Measurements from ENCODE around the gene HCFC2. TPM values are rescaled to one million over a fixed set of nuclear protein-coding genes. Genes with fewer than 3 reads are reported as not detected.

HCFC2 gene
- total RNA-seq, 2 experiments from 2014 or later = 11.2 to 15.1 TPM

- Histone ChIP-seq H3K4me3 (ENCODE audit: low read length) (no peak overlapping the region), H3K9me3 (ENCODE audit: control insufficient read depth in 1 of 2, insufficient read depth in 1 of 2, low read length in 2 of 2) (no peaks in the 10 kb centered on the region), H3K36me3 (ENCODE audit: insufficient read depth, low read length) (peaks cover 55% of the 10 kb centered on the region), H3K4me1 (ENCODE audit: insufficient read depth, low read length) (peaks cover 13% of the 10 kb centered on the region), H3K27ac (ENCODE audit: low read depth in 1 of 2, low read length in 2 of 2) (no peak overlapping the region), H3K27me3 (ENCODE audit: control insufficient read depth in 1 of 2, insufficient read depth in 2 of 2, low read length in 2 of 2) (no peaks in the 10 kb centered on the region)
- TF ChIP-seq, protein P1, sequence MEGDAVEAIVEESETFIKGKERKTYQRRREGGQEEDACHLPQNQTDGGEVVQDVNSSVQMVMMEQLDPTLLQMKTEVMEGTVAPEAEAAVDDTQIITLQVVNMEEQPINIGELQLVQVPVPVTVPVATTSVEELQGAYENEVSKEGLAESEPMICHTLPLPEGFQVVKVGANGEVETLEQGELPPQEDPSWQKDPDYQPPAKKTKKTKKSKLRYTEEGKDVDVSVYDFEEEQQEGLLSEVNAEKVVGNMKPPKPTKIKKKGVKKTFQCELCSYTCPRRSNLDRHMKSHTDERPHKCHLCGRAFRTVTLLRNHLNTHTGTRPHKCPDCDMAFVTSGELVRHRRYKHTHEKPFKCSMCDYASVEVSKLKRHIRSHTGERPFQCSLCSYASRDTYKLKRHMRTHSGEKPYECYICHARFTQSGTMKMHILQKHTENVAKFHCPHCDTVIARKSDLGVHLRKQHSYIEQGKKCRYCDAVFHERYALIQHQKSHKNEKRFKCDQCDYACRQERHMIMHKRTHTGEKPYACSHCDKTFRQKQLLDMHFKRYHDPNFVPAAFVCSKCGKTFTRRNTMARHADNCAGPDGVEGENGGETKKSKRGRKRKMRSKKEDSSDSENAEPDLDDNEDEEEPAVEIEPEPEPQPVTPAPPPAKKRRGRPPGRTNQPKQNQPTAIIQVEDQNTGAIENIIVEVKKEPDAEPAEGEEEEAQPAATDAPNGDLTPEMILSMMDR (IDR thresholded peaks at IDR 0.05) = no peak
- no peaks in the 10 kb centered on the region for H3K9me3 Mint-ChIP-seq
- ChIA-PET CTCF (no interaction called here), POLR2A (interaction anchor here (2.3 kb wide), 1 partner anchor 203 kb away, joined by 8 read pairs; the partner anchor contains the start of gene HSP90B1)
- DNase-seq (no peak), ATAC-seq (ENCODE audit: poor library complexity) (no peak)
- peaks cover 29% of the 10 kb centered on the region for H3K4me1 Mint-ChIP-seq (ENCODE audit: low read depth)
- H3K4me3 Mint-ChIP-seq = no peak overlapping the region
- intact Hi-C loops (cut with DNase I, micrococcal nuclease) = no loop called here
- H3K36me3 Mint-ChIP-seq (ENCODE audit: low read depth) = peaks cover 35% of the 10 kb centered on the region
- no peaks in the 10 kb centered on the region for H3K27me3 Mint-ChIP-seq
- no peak overlapping the region for H3K27ac Mint-ChIP-seq
Measured at GRCh38 chr12:104133321-104133720, 69.0 kb downstream of the HCFC2 start.

GRCh38 chr12:104133866-104134265 lies 69.5 kb downstream of the HCFC2 start:
- H3K36me3 Mint-ChIP-seq (ENCODE audit: low read depth) = peaks cover 32% of the 10 kb centered on the region
- intact Hi-C loops (cut with DNase I, micrococcal nuclease) = no loop called here
- no peak for ATAC-seq (ENCODE audit: poor library complexity)
- no peaks in the 10 kb centered on the region for H3K27me3 Mint-ChIP-seq
- no peak overlapping the region for H3K27ac Mint-ChIP-seq
- H3K4me3 Mint-ChIP-seq = no peak overlapping the region
- no peaks in the 10 kb centered on the region for H3K27me3 ChIP-seq (ENCODE audit: control insufficient read depth in 1 of 2, insufficient read depth in 2 of 2, low read length in 2 of 2)
- peaks cover 18% of the 10 kb centered on the region for H3K4me1 ChIP-seq (ENCODE audit: insufficient read depth, low read length)
- CTCF ChIA-PET = no interaction called here
- POLR2A ChIA-PET = interaction anchor here (2.3 kb wide), 1 partner anchor 204 kb away, joined by 8 read pairs; the partner anchor contains the start of gene HSP90B1
- H3K9me3 Mint-ChIP-seq = no peaks in the 10 kb centered on the region
- no peak overlapping the region for H3K27ac ChIP-seq (ENCODE audit: low read depth in 1 of 2, low read length in 2 of 2)
- DNase-seq = no peak
- TF ChIP-seq, protein P1 (IDR thresholded peaks at IDR 0.05) = no peak
- no peaks in the 10 kb centered on the region for H3K9me3 ChIP-seq (ENCODE audit: control insufficient read depth in 1 of 2, insufficient read depth in 1 of 2, low read length in 2 of 2)
- no peak overlapping the region for H3K4me3 ChIP-seq (ENCODE audit: low read length)
- peaks cover 51% of the 10 kb centered on the region for H3K36me3 ChIP-seq (ENCODE audit: insufficient read depth, low read length)
- H3K4me1 Mint-ChIP-seq (ENCODE audit: low read depth) = peaks cover 27% of the 10 kb centered on the region

DNA sequence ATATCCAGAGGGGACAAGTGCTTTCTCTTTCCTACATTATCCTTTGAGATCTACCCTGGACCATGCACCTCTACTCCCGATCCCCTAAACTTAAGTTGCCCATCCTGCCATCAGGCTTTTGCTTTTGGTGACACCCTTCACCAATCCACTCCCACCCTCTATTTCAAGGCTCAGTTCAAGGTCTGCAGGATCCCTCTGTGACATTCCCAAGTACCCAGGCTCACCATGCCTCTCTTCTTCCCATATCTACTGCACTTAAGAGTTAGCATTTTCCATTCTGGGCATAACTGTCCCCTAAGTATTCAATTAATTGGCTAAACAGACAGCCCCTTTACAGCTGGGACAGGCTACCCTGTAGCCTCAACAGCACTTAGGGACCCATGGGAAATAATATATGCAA lies 70.6 kb downstream of the HCFC2 start:
- no peak overlapping the region for H3K4me3 Mint-ChIP-seq
- no peaks in the 10 kb centered on the region for H3K9me3 Mint-ChIP-seq
- no peak overlapping the region for H3K27ac Mint-ChIP-seq
- ChIA-PET POLR2A (interaction anchor here (0.6 kb wide), 2 partner anchors 26 to 69 kb away, joined by 3 read pairs; no protein-coding TSS in a partner anchor), CTCF (no interaction called here)
- H3K4me1 Mint-ChIP-seq (ENCODE audit: low read depth) = peaks cover 21% of the 10 kb centered on the region
- DNase-seq (no peak), ATAC-seq (ENCODE audit: poor library complexity) (no peak)
- no peak overlapping the region for H3K4me3 ChIP-seq (ENCODE audit: low read length)
- H3K27me3 ChIP-seq (ENCODE audit: control insufficient read depth in 1 of 2, insufficient read depth in 2 of 2, low read length in 2 of 2) = no peaks in the 10 kb centered on the region
- H3K27ac ChIP-seq (ENCODE audit: low read depth in 1 of 2, low read length in 2 of 2) = no peak overlapping the region
- TF ChIP-seq, protein P1 (IDR thresholded peaks at IDR 0.05) = no peak
- H3K9me3 ChIP-seq (ENCODE audit: control insufficient read depth in 1 of 2, insufficient read depth in 1 of 2, low read length in 2 of 2) = no peaks in the 10 kb centered on the region
- peaks cover 26% of the 10 kb centered on the region for H3K36me3 Mint-ChIP-seq (ENCODE audit: low read depth)
- H3K36me3 ChIP-seq (ENCODE audit: insufficient read depth, low read length) = peaks cover 48% of the 10 kb centered on the region
- peaks cover 18% of the 10 kb centered on the region for H3K4me1 ChIP-seq (ENCODE audit: insufficient read depth, low read length)
- intact Hi-C loops (cut with DNase I, micrococcal nuclease) = loop anchor here (5.0 kb wide), 3 partner anchors 82 to 208 kb away; partner anchors contain the start of genes EID3 (in 1 of the 2) and TXNRD1 (in 1 of the 2)
- H3K27me3 Mint-ChIP-seq = no peaks in the 10 kb centered on the region

Data from CD4-positive, alpha-beta T cell (primary cell).